NCI-H1930 (cell line): Measurements from ENCODE around the gene TSR1.
A peak's percentile ranks its signal among the peaks of the same experiment; 100 is the strongest.
"Not testable (repeated sequence)": the region's sequence is repeated elsewhere in the genome, so short reads cannot be mapped to it uniquely, and the experiment has no call there.

Experiments
- DNase-seq, 2 experiments: peaks; one replicate each; lab custom pipeline; 2025; lab: John Stamatoyannopoulos, UW

The TSR1 gene

DNA sequence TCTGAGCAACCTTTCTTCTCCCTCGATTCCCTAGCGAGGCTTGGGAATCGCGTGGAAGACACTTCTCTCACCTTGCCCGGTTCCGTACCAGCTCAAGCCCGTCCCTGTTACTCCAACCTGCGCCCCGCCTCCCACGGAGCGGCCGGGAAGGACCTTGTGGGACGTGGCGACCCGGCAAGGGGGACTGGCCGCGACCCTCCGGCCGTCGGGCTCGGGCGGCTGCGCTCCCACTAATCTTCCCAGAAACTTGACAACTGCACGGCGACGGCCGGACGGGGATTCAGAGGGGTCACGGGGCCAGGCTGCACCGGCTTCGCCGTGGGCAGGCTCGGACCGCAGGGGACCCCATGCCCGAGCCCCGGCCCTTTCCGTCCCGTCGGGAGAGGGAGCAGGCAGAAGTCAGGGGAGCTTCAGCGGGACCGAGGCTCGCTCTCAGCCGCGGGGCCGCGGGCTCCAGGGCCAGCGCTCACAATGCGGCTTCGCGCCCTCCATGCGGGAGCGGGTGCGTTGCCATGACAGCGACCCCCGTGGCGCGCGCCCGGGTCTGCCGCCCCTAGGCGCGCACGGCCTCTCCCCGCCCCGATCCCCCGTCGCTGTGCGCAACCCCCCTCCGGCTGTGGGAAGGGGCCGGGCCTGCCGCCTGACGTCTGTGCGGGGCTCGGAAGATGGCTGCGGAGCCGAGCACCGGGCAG is 741 bp upstream of the TSR1 start, which contains the start of gene SGSM2:
TSS of gene SGSM2 (plus strand) at position 650 of the 692 bp plus-strand sequence. CDS start 188 bp downstream, outside the sequence.
- DNase-seq: peak; percentile 58 to 77

- no peak for DNase-seq
Observed at GRCh38 chr17:2335726-2336214, 487 bp downstream of the TSR1 start.

DNA sequence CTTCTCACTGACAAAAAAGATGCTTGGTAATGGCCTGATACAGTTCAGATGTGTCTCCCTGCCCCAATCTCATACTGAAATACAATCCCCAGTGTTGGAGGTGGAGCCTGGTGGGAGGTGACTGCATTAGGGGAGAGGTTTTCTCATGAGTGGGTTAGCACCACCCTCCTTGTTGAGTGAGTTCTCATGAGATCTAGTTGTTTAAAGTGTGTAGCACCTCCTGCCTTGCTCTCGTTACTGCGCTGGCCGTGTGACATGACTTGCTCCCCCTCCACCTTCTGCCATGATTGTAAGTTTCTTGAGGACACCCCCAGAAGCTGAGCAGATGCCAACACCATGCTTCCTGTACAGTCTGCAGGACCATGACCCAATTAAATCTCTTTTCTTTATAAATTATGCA is 5.0 kb downstream of the TSR1 start:
- no peak for DNase-seq

DNA sequence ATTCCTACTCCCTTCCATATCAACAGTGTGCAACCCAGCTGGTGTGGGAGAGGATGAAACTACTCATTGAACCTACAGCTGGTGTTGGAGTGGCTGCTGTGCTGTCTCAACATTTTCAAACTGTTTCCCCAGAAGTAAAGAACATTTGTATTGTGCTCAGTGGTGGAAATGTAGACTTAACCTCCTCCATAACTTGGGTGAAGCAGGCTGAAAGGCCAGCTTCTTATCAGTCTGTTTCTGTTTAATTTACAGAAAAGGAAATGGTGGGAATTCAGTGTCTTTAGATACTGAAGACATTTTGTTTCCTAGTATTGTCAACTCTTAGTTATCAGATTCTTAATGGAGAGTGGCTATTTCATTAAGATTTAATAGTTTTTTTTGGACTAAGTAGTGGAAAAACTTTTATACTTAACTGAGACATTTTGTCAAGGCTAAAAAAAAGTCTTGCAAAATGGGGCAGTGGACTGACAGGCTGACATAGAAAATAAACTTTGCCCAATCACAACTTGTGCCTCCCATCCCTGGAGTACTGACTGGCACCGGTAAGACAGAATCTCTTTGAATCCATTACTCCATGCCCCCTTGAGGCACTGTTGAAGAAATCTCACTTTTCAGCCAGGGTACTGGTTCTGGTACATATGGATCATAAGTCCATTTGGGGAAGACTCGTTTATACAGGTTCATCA is 12.5 kb downstream of the TSR1 start:
- no peak for DNase-seq

DNA sequence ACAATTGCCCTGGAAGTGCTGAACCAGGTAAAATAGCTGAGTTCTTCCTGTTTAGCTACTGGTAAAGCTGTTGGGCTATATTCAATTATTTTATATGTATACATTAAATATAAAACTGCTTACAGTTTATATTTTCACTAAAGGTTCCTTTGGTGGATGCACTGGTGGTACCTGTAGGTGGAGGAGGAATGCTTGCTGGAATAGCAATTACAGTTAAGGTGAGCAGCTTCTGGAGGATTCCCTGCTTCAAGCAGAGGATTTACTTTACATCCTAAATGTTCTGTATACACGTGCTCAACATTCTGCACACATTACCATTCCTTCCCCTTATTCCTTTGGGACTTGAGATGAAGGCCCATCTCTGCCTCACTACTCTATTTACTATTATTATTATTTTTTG is 14.9 kb downstream of the TSR1 start:
- DNase-seq: no peak

DNA sequence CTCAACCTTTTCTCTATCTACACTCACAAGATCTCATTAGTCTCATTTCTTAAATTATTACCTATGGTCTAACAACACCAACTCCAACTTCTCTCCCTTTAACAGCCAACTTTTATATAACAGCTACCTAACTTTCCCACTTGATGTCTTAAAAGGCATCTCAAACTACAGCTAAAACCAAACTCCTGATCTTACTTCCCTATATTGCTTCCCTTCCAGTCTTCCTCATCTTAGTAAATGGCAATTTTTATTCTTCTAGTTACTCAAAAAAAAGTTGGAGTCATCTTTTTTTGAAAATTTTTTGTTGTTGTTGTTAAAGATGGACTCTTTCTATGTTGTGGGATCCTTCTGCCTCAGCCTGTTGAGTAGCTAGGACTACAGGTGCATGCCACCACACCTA is 17.2 kb downstream of the TSR1 start:
- DNase-seq: no peak

- no peak for DNase-seq
Observed at GRCh38 chr17:2317796-2318195, 18.5 kb downstream of the TSR1 start.

DNA sequence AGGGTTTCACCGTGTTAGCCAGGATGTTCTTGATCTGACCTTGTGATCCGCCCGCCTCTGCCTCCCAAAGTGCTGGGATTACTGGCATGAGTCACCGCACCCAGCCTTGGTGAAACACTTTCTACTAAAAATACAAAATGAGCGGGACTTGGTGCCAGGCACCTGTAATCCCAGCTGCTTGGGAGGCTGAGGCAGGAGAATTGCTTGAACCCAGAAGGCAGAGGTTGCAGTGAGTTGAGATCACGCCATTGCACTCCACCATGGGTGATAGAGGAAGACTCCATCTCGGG is 19.4 kb downstream of the TSR1 start:
- not testable (repeated sequence) for DNase-seq

DNA sequence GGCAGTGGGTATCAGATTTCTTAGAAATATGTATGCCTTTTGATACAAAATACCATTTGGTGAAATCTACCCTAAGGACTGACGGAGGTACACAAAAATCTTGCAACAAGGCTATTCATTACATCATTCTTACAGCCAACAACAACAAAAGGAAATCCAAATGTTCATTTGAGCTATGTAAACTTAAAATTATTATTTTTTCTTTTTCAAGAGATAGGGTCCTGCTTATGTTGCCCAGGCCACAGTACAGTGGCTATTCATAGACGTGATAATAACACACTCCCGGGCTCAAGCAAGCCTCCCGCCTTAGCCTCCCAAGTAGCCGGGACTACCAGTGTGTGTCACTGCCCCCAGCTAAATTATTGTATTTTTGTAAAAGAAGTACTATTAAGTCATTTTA is 23.5 kb downstream of the TSR1 start:
- DNase-seq: no peak

GRCh38 chr17:2309338-2310154 is 26.7 kb downstream of the TSR1 start:
- DNase-seq: no peak

- no peak for DNase-seq
Observed at GRCh38 chr17:2304931-2305330, 31.3 kb downstream of the TSR1 start.

- DNase-seq: peak; percentile 85 to 86
Observed at GRCh38 chr17:2303204-2304188, 32.8 kb downstream of the TSR1 start, which contains the start of the genes SMG6 and SRR. TSS of gene SMG6 (minus strand) at chr17:2303785. CDS start at chr17:2303720, 65 bp downstream. TSS of gene SRR (plus strand) at chr17:2303950. CDS start at chr17:2315561, 11,611 bp downstream.

- no peak for DNase-seq
Observed at GRCh38 chr17:2302778-2303203, 33.5 kb downstream of the TSR1 start.

GRCh38 chr17:2299756-2300155 is 36.5 kb downstream of the TSR1 start:
- DNase-seq: no peak

DNA sequence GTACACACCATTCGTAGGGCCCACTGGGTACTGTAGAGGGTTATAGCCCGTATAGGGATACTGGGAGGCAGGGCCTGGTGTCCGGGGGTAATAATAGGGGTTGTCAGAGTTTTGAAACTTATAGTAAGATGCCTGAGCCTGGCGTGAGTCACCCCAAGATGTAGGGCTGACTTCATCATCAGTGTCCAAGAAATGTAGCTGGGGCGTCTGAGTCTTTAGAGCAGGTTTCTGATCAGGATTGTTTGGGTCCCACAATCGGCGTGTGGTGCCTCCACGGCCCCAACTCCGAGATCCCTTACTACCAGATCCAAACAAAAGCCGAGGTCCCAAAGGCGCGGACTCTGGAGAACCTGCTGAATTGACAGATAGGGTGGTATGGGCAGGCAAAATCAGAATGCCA is 37.1 kb downstream of the TSR1 start:
- DNase-seq: no peak

DNA sequence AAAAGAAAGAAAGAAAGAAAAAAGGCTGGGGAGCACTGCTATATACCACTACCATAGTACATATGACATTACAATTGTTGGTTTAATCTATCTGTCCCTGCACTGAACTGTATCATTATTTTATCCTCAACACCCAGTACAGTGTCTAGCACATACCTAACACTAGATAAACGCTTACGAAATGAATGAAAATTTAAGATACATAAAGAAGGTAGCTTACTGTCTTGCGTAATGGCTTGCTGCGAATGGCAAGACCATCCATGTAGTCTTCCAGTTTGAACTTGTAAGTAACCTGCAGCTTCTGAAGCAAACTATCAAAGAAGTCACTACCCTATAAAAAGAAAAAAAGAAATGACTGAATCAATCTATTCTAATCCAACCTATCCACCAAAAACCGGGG is 39.2 kb downstream of the TSR1 start:
- no peak for DNase-seq

DNA sequence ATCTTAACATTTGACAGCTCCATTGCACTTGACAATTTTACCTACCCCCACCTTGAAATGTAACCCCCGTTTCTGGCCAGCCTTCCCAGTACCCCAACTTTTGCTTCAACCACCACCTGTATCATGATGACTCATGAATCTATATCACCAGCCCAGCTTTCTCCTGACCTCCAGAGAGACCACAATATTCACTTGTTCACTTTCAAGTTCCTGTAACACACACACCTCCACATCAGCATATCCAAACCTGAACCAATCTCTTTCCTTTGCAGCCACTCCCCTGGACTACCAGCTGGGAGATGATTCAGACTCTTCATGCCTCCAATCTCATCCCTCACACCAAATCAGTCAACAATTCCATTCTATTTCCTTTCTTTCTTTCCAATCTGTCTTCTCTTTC is 40.7 kb downstream of the TSR1 start:
- no peak for DNase-seq

DNA sequence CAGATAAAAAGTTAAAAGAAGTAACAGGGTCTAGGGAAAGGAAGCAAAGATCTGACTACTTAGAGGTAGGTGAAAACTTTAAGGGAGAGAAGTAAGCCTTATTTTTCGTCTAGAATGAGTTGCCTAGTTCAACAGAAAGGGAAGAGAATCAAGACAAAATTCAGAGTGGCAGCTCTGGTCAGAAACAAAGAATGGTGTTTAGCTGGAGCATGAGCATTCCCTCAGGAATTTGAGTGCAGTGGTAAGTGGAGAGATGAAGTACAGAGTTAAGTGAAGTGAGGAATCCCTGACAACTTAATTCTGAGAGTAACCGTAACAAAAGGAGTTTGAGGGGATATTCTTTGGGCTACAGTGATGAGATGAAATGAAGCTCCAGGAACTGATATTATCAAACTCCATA is 44.2 kb downstream of the TSR1 start:
- no peak for DNase-seq

DNA sequence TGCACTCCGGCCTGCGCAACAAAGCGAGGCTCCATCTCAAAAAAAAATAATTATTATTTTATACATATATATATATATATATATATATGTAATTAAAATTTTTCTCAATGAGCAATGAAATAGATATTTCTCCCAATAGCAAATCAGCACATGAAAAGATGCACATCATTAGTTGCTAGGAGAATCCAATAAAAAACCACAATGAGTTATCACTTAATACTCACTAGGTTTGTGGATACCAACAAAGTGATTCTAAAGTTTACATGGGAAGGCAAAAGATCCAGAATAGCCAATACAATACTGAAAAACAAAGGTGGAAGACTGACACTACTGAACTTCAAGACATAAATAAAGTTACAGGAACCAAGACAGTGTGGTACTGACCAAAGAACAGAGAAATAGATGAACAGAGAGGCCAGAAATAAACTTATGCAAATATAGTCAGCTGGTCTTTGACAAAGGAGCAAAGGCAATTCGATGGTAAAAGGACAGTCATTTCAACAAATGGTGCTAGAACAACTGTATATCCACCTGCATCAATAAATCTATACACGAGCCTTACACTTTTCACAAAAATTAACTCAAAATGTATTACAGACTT is 46.3 kb downstream of the TSR1 start:
- DNase-seq: no peak

DNA sequence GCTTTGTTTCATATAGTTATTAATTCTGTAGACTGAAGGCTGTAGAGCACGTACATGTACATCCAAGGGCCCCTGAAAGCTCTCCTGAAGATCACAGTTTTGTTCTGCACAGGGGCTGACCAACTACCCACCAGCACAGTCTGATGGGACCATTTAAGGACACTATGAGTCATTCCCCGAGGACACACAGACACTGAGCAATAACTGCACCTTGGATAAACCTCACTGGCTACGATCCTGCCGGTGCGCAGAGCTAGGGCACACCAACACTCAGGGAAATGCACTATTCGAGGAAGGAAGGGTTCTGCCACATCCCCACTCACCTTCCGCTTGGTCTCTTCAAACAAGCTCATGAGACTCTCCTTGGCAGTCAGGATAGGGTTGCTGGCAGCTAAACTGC is 53.0 kb downstream of the TSR1 start:
- no peak for DNase-seq

GRCh38 chr17:2282297-2282873 is 53.9 kb downstream of the TSR1 start:
- DNase-seq: peak in 1 of 2 experiments; percentile 3
